Psoas muscle (tissue), 8 donors: Measurements from ENCODE around the gene DHRS13. TPM values are rescaled to one million over a fixed set of nuclear protein-coding genes. Genes with fewer than 3 reads are reported as not detected.
A peak's percentile ranks its signal among the peaks of the same experiment; 100 is the strongest.

ENCODE experiments used
- ATAC-seq, 4 donors: fragments of 200-7000 bp; cut with Tn5 transposase; one replicate each; pipeline ENCODE4 v1.9.1; 2020; ENCODE audit warnings: moderate library complexity in 3 of 4, mild to moderate bottlenecking in 2 of 4
- DNase-seq, 2 donors: peaks; one replicate each; pipeline ENCODE4 v3.0.0-alpha.2; 2020
- H3K27ac ChIP-seq: fragments of 200-600 bp; one replicate; pipeline ENCODE4 v1.8.0; 2022
- H3K27me3 ChIP-seq, 3 donors: fragments of 200-600 bp in 1 of 3; one replicate each; pipeline versions ENCODE4 v1.6.1 to v1.8.0; 2013 to 2022; ENCODE audit warnings: low read length in 2 of 3, mild to moderate bottlenecking in 2 of 3, moderate library complexity in 1 of 3; ENCODE audit not compliant: insufficient read depth in 3 of 3
- H3K36me3 ChIP-seq, 2 donors: fragments of 200-600 bp in 1 of 2; one replicate each; pipeline versions ENCODE4 v1.6.1 to v1.8.0; 2013 to 2022; ENCODE audit warnings: low read depth in 1 of 2, mild to moderate bottlenecking in 1 of 2, moderate library complexity in 1 of 2; ENCODE audit not compliant: insufficient read depth in 1 of 2
- H3K4me1 ChIP-seq: fragments of 200-600 bp; one replicate; pipeline ENCODE4 v1.8.0; 2022
- H3K4me3 ChIP-seq: fragments of 200-600 bp; one replicate; pipeline ENCODE4 v1.8.0; 2022; ENCODE audit warnings: mild to moderate bottlenecking
- H3K9me3 ChIP-seq: fragments of 200-600 bp; one replicate; pipeline ENCODE4 v1.8.0; 2022
- WGBS, 3 donors: extraction: QIAGEN DNeasy Blood & Tissue Kit; methylation state at CpG; one replicate each; pipeline versions ENCODE4 v1.1.6 to v1.1.7; 2013; 5-methylcytosine and 5-hydroxymethylcytosine counted together
- intact Hi-C, 2 donors: fragments of 100-400 bp; cut with DNase I; formaldehyde crosslinking; loops; one replicate each; pipeline versions ENCODE4 v1.11.0 to v1.14.2; 2022
- polyA plus RNA-seq, 3 donors: library from polyadenylated mRNA; stranded (reverse); fragments of 200-250 nt; gene quantifications; one replicate each; pipeline ENCODE4 v1.2.3, GENCODE V29; 2013
- total RNA-seq, 4 donors: library from RNA; stranded (reverse); fragmentation: NEBNext Ultra II Directional in 2 of 4; extraction: Animal tissue kit (Norgen Biotek cat#: 25700) in 2 of 4; gene quantifications; one replicate each; pipeline versions ENCODE4 v1.2.1 to v1.2.4, GENCODE V29; 2021 to 2023
- TF ChIP-seq, protein P1 (sequence below): fragments of 200-600 bp; IDR thresholded peaks from one replicate; pipeline ENCODE4 v1.8.0; 2022; ENCODE audit warnings: antibody characterized with exemption
- donor health status: healthy with polysubstance abuse.
- donor health status: DM: no; HTN: no; CAD: no; lungs with moderate emphysema.
- donor health status: Bipolar disorder and iron deficiency.
- donor health status: healthy.
- donor health status: DM: yes; HTN: yes; CAD: no.
- donor health status: DM: no; HTN: no; CAD: no.
- donor health status: DM: no; HTN: no; CAD: no.
- donor health status: DM: yes; HTN: yes; CAD: no.

Gene DHRS13
- total and polyA plus RNA-seq, 7 donors = 0.48 to 2.7 (median 1.2) TPM

DNA sequence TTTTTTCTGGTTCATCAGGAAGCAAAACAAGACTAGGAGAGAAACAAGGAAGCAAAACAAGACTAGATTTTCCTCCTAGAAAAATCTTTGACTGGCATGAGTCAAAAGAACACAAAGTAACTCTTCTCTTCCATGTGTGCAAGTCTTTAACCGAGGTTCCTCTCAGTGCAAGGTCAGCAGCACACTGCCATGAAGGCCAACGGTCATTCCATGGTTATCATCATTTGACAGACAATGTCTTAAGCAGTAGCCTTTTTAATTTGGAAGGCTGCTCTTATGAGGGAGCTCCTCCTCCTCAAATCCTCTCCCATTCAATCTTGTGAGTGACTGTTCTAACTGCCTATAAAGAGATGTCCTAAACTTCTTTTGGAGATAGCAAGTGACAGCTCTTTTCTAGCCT is 15.4 kb upstream of the DHRS13 start:
- intact Hi-C loops = loop anchor here in 1 of 2 donors (10.0 kb wide), 1 partner anchor 273 kb away; the partner anchor contains the start of gene BLTP2
- Histone ChIP-seq H3K4me1 (peaks cover 19% of the 10 kb centered on the region), H3K27me3 (no peaks in the 10 kb centered on the region), H3K27ac (no peak overlapping the region), H3K36me3 (peaks cover 15 to 99% of the 10 kb centered on the region in 2 donors), H3K4me3 (no peak overlapping the region), H3K9me3 (no peaks in the 10 kb centered on the region)
- WGBS, 3 donors = 49 to 74% (median 68%) methylated on average over 2 of the region's 2 CpGs
- no peak for DNase-seq
- ATAC-seq = no peak
- TF ChIP-seq, protein P1, sequence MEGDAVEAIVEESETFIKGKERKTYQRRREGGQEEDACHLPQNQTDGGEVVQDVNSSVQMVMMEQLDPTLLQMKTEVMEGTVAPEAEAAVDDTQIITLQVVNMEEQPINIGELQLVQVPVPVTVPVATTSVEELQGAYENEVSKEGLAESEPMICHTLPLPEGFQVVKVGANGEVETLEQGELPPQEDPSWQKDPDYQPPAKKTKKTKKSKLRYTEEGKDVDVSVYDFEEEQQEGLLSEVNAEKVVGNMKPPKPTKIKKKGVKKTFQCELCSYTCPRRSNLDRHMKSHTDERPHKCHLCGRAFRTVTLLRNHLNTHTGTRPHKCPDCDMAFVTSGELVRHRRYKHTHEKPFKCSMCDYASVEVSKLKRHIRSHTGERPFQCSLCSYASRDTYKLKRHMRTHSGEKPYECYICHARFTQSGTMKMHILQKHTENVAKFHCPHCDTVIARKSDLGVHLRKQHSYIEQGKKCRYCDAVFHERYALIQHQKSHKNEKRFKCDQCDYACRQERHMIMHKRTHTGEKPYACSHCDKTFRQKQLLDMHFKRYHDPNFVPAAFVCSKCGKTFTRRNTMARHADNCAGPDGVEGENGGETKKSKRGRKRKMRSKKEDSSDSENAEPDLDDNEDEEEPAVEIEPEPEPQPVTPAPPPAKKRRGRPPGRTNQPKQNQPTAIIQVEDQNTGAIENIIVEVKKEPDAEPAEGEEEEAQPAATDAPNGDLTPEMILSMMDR = no peak

DNA sequence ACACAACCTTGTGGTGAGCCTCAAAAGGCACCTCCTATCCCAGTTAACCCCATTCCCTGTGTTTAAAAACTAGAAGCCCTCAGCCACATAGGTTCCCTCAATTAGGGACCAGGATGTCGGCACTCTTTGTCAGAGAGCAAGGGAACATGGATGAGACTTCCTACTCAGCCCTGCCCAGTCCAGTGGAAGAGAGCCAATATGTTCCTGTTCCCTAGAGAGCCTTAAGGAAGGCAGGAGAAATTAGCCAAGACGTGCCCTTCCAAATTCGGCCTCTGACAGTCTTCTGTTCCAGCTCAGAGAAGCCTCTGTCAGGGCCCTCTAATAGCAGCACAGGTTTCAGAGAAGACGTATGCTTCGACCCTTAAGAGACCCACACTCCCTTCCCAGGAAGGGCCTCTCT is 14.6 kb upstream of the DHRS13 start:
- H3K27ac ChIP-seq = peak overlapping the region; percentile 72
- WGBS, 3 donors = 25 to 58% (median 43%) methylated on average over 5 of the region's 5 CpGs
- TF ChIP-seq, protein P1 = no peak
- no peak overlapping the region for H3K4me3 ChIP-seq
- ATAC-seq = peak; percentile 20 to 70 (median 52)
- peaks cover 19% of the 10 kb centered on the region for H3K4me1 ChIP-seq
- H3K36me3 ChIP-seq = peaks cover 17 to 99% of the 10 kb centered on the region in 2 donors
- no peak for DNase-seq
- intact Hi-C loops = loop anchor here in 1 of 2 donors (10.0 kb wide), 1 partner anchor 273 kb away; the partner anchor contains the start of gene BLTP2
- no peaks in the 10 kb centered on the region for H3K27me3 ChIP-seq
- no peaks in the 10 kb centered on the region for H3K9me3 ChIP-seq

DNA sequence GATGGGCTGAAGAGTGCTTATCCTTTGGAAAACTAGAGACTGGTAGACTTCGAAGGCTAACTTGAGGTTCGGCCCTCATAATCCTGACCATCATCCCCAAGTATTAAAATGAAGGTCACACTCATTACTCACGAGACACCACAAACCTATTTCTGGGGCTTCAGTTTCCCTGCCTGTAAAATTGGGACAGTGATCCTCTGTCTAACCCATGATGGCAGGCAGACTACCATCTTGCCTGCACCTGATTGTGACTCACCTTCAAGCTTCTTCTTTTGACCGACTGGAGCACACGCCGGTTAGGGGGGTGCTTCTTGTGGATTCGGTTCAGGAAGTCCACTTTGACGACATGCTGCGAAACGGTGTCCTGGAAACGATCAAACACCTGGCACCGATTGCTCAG is 14.2 kb upstream of the DHRS13 start:
- ATAC-seq (peak; percentile 28 to 61 (median 50)), DNase-seq (no peak)
- H3K36me3 ChIP-seq = peaks cover 20 to 99% of the 10 kb centered on the region in 2 donors
- TF ChIP-seq, protein P1 = no peak
- intact Hi-C loops = loop anchor here in 1 of 2 donors (10.0 kb wide), 1 partner anchor 272 kb away; the partner anchor contains the start of gene BLTP2
- no peaks in the 10 kb centered on the region for H3K9me3 ChIP-seq
- H3K4me3 ChIP-seq = no peak overlapping the region
- H3K27ac ChIP-seq = peak overlapping the region; percentile 72
- WGBS, 3 donors = 42 to 74% (median 44%) methylated on average over 12 of the region's 12 CpGs
- H3K27me3 ChIP-seq = no peaks in the 10 kb centered on the region
- peaks cover 19% of the 10 kb centered on the region for H3K4me1 ChIP-seq

DNA sequence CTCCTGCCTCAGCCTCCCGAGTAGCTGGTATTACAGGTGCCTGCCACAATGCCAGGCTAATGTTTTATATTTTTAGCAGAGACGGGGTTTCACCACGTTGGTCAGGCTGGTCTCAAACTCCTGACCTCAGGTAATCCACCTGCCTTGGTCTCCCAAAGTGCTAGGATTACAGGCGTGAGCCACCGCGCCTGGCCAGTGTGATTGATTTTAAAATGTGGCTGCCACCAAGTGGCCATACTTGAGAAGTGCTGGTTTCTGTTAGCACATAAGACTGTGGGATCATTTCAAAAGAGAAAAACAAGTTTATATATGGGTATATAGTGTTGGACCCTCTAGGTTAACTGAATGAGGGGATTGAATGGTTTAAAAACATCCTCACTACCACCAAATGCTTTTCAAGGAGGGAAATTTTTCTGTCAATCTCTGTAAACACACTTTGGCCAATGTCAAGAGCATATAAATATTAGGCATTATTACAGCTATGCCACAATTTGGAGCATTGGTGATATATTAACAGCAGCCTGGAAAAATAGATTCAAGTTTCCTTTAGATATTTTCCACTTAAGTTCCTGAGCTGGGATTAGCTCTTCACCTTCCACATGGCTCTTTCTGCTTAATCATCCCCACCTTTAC is 13.5 kb upstream of the DHRS13 start:
- ATAC-seq (peak; percentile 69 to 84 (median 74)), DNase-seq (no peak)
- TF ChIP-seq, protein P1 = peak; percentile 69
- 33 to 48% (median 37%) methylated on average over 6 of the region's 6 CpGs for WGBS, 3 donors
- Histone ChIP-seq H3K36me3 (peaks cover 20 to 99% of the 10 kb centered on the region in 2 donors), H3K4me3 (no peak overlapping the region), H3K27me3 (no peaks in the 10 kb centered on the region), H3K27ac (peak overlapping the region; percentile 72), H3K9me3 (no peaks in the 10 kb centered on the region), H3K4me1 (peaks cover 19% of the 10 kb centered on the region)
- intact Hi-C loops = loop anchor here in 1 of 2 donors (10.0 kb wide), 1 partner anchor 272 kb away; the partner anchor contains the start of gene BLTP2
